Cerebellar nuclear complex (tissue), 1 donor: Measurements from ENCODE around the gene FOXL1.

Experiments used
- DNase-seq, 2 experiments: peaks; one replicate each; lab custom pipeline; 2025; lab: John Stamatoyannopoulos, UW

FOXL1 gene

DNA sequence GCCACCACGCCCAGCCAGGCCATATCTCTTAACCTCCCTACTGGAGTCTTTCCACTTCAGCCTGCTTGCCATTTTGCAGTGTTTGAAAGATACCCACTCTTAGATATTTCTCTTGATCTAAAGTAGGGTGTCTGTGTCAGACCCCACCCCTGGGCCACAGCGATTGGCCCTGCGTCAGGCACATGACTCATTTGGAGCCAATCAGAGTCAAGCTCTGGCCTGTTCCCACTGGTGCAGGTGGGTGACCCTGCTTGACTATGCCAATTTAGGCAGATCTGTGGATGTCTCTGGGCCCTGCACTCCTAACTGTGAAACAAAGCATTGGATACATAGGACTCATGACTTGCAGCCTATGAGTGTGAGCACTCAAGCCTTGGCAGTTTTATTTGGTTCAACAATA is 27.6 kb downstream of the FOXL1 start:
- no peak for DNase-seq

DNA sequence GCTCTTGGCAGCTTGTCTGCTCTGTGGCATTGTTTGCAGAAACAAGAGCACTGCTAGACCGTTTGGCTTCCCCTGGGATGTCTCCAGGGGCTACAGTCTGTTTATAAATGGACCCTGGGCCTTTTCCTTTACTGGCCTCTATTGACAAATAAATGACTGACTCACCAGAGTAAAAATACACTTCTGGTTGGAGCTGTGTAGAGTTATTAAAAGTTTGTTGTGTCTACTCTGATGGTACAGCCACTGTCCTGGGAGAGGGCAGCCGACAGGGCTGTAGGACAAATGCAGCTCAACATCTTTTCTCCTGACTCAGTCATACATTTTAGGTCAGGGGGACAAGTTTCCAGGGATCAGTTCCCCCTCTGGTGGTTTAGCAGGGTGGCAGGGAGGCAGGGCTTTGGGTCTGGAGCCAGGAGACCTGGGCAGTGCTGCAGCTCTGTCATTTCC is 30.0 kb downstream of the FOXL1 start:
- DNase-seq, result no peak

DNA sequence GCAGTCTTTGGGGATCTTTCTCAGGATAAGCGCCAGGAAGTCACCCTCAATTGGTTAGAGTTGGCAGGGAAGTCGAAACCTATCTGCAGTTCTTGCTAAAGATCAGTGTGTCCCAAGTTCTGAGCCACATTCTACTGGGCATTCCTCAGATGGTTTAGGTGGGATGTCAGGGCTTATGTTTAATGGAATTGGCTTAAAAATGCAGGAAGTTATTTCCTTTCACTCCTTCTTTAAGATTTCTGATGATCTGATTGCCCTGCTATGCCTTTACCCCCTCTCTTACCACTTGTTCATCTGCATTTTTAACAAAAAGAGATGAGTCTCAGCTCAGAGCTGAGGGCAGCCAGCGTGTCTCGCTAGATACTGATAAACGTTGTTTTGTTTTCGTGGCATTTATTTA is 30.8 kb downstream of the FOXL1 start:
- DNase-seq, result no peak

DNA sequence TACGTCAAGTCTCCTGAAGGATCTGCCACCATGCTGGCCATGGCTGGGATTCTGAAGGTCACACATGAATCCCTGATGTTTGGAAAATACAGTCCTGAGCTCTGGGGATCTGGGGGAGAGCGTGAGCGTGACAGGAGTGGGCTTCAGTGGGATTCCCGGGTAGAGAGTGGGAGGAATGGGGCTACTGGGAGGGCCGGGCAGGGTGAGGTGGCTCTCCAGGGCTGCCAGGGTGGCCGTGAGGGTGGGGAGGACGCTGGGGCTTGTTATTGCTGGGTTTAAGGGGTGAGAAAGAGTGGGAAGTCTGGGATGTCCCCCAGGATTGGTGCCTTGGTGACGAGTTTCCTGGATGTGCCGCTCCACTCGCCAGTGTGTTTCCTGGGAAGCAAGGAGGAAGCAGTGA is 31.3 kb downstream of the FOXL1 start:
- DNase-seq, result no peak

DNA sequence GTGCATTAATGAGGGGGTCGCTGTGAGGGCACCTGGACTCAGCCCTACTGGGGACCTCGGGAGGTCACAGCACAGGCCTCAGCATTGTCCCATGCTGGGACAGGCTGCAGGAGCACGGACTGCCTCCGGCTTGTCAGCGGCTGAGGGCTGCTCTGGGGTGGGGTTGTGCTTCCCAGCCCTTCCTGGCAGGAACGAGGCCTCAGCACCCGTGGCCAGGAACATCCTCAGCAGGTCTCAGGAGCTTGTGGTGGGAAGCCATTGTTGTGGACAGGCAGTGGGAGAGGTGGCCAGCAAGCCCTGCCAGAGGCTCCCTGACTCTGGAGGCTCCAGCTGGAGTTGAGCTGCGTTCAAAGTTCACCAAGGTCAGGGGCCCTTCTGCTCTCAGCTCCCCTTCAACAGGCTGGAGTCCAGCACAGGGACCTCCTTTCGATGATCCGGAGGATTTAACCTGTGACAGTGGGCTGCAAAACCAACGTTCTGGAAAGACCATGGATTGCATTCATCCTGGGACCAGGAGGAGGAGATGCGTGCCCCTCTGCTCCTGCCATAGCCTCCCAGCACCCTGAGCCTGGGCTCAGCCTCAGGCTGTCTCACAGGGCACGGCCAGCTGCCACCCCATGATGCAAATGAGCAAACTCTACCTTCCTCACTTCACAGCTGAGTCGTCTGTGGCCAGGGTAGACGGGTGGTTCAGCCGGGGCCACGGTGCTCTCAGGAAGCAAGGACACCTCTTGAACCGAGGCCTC is 32.6 kb downstream of the FOXL1 start:
- DNase-seq, result no peak

DNA sequence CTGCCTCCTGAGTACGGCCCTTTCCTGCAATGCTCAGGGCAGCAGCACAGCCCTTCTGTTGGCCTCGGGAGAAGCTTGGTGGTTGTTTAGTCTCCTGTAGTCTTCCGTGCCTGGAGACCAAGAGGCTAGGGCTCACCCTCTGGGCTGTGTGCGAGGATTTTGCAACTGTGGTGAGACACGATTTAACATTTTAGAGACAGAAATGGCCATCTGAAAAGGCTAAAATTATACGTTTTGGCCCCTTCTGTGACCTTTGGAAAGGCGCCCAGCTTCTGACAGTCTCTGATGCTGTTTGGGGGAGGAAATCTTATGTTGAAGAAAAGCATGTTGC is 33.1 kb downstream of the FOXL1 start:
- no peak for DNase-seq

- DNase-seq, result no peak
These were observed 33.6 kb downstream of the FOXL1 start for GRCh38 chr16:86611941-86612340.

- DNase-seq, result no peak
These were observed 36.4 kb downstream of the FOXL1 start for GRCh38 chr16:86614699-86615098.

DNA sequence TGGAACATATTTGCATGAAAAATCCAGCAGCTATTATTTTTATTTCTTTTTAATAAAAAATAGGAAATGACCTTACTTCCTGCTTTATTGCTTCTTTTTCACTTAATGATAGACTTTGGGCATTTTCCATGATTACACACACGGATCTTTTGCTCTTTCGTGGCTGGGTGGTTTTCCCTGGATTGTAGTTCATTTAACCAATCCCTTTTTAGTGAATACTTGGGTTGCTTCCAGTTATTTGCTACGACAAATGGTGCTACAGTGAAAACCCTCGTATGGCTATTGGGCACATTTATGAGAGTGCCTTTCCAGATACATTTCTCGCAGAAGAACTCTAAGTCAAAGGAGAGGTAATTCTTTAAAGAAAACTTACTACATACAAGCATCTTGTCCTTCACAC is 38.6 kb downstream of the FOXL1 start:
- no peak for DNase-seq

GRCh38 chr16:86618431-86619238 is 40.3 kb downstream of the FOXL1 start:
- no peak for DNase-seq

GRCh38 chr16:86619239-86619794 is 41.0 kb downstream of the FOXL1 start:
- no peak for DNase-seq

DNA sequence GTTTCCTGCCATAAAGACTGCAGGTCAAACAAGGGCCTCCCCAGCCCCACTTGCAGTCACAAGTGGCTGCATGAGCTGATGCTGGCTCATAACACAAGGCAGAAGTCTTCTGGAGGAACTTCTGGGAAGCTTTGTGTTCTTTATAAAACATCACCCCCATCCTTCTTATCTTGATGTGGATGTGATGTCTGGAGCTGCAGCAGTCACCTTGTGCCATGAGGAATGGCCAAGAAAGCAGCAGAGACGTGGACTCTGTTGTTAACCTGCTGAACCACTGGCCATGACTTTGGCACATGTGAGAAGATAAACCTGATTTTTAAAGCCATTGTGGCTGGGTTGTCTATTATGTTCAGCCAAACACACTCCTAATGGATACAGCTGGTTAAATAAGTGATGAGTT is 41.8 kb downstream of the FOXL1 start:
- no peak for DNase-seq

DNA sequence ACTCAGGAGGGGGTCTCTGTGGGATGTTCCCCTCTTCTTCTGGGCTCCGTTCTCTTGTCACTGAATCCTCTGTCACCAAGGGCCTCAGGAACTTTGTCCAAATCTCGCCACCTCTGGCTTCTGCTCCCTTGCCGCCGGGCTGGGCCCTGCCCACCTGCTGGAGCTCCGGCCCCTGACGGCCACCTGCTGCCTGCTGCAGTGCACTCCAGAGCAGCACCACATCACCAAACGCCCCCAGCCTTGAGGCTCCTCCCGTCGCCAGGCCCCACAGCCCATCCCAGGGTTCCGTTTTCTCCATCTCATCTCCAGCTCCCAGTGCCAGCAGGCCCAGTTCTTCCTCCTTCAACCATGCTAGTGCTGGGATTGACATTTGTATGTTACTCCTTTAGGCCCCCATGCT is 43.6 kb downstream of the FOXL1 start:
- no peak for DNase-seq

DNA sequence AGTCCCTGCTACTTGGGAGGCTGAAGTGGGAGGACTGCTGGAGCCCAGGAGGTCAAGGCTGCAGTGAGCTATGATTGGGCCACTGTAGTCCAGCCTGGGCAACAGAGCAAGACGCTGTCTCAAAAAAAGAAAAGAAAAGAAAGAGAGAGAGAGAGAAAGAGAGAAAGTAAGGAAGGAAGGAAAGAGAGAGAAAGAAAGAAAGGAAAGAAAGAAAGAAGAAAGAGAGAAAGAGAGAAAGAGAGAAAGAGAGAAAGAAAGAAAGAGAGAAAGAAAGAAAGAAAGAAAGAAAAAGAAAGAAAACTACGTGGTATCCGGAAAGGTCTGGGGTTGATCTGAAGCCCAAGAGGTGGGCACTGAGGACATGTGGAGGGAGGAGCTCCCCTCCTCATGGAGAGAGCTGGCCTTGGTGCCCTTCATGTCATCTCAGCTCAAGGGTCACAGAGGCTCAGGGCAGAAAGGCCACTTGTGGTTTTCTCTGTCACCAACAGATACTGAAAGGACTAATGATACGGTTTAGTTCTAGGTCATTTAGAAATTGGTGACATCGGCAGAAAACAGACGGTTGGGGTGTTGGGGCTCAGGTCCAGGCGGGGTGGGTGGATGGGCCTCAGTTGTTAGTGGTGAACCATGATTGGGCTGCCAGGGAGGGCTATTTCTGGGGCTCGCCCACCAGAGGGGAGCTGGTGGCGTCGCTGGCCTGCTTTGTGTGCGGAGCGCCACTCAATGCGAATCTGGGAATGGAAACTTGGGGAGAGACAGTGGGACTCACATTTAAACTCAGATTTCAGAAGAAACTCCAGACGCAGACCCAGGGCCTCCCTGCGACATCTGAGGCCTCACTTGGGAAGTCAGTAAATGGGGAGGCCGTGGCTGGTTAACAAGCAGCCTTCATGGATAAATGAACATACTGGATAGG is 44.6 kb downstream of the FOXL1 start:
- DNase-seq, result no peak

DNA sequence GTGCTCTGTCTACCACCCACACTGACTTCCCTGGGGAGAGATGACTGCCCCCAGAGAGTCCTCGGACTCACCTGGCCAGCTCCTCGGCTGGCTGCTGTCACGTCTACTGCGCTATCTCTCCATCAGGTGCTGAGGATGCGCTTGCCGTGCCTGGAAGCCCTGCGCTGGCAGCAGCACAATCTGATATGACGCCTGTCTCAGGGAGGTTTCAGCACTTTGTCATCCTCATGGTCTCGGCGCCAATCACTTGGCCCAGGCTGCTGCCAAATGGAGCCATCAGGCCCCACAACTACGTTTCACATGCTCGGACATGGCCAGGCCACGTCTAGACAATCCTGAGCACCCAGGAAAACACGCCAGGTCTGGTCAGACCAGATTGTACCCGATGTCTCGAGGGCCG is 46.7 kb downstream of the FOXL1 start:
- no peak for DNase-seq

- no peak for DNase-seq
These were observed 47.5 kb downstream of the FOXL1 start for GRCh38 chr16:86625821-86626220.

GRCh38 chr16:86626284-86626683 is 47.9 kb downstream of the FOXL1 start:
- DNase-seq, result no peak

DNA sequence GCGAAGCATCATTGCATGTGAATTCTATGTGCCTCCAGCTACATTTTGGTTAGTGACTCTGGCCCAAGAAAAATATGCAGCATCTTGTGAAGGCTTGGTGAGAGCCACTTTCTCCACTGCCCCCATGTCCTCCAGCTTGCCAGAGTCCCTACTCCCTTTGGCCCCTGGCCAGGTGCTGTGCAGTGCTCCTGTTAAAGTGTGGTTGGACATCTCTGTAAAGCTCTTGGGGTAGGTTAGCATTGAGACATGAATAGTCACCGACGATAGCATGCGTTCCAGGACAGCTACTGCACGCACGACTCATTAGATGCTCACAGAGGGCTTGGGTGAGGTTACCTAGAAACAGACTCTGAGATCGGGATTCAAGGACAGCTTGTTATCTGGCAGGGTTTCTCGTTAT is 48.6 kb downstream of the FOXL1 start:
- DNase-seq, result no peak

DNA sequence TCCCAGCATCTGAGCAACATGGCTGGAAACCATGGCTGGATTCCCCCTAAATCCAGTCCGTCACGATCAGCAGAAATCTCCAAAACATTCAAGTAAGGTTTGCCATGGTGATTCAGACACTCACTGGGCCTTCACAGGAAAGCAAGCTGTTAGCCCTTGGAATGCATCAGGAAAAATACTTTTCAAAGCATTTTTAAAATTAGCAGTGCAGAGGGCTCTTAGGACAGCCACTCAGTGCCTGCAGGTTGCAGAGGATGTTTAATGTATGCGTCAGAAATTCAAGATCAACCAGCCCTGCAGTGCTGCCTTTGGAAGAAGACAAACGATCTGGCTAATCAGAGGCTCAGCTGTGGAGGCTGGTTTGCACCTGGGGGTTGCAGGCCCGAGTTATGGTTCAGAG is 50.3 kb downstream of the FOXL1 start:
- no peak for DNase-seq

DNA sequence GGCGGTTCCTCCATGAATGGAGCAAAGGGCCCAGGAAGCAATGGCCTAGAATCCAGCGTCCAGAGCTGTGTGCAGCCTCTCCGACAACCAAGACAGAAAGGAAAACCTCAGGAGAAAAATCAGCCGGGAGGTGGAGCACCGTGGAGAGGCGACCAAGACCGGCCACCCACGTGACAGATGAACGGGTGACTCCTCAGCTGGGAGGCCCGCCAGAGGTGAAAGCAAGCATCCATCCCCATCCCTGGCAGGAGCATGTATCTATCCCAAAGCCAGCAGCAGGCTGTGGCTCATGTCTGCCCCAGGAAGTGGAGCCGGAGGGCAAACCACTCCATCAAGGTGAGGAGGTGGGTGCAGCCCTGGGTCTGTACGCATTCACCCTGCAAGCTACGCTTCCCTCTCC is 52.1 kb downstream of the FOXL1 start:
- no peak for DNase-seq

- no peak for DNase-seq
These were observed 53.1 kb downstream of the FOXL1 start for GRCh38 chr16:86631444-86631843.
